HepG2 (cell line): ENCODE measurements around the gene FUBP3. TPM values are rescaled to one million over a fixed set of nuclear protein-coding genes. Genes with fewer than 3 reads are reported as not detected.

Experiments
- CBX2 ChIP-seq, 2 experiments: fragments of 200-600 bp in 1 of 2; sonication (generic); formaldehyde crosslinking in 1 of 2; IDR thresholded peaks; 2 replicates each; pipeline versions ENCODE4 v1.7.0 to v1.8.1; 2018 to 2022; ENCODE audit warnings: low read depth in 2 of 2, low read length in 1 of 2, mild to moderate bottlenecking in 1 of 2, missing genetic modification reagents in 1 of 2
- HMGXB3 ChIP-seq: sonication (generic); formaldehyde crosslinking; IDR thresholded peaks from 2 replicates; pipeline ENCODE4 v1.4.0; 2020; ENCODE audit warnings: missing genetic modification reagents, borderline replicate concordance
- IKZF4 ChIP-seq: sonication (generic); formaldehyde crosslinking; IDR thresholded peaks from 2 replicates; pipeline ENCODE4 v1.5.1; 2020; ENCODE audit warnings: borderline replicate concordance, mild to moderate bottlenecking, low read depth, missing genetic modification reagents; ENCODE audit errors: not compliant biosample characterization
- MYNN ChIP-seq: sonication (generic); formaldehyde crosslinking; IDR thresholded peaks from 2 replicates; pipeline ENCODE4 v1.4.0; 2020; ENCODE audit warnings: mild to moderate bottlenecking, low read depth, missing genetic modification reagents
- PHF8 ChIP-seq: sonication (generic); formaldehyde crosslinking; IDR thresholded peaks from 2 replicates; pipeline ENCODE4 v1.5.0; 2020; ENCODE audit warnings: missing genetic modification reagents
- POLR2A ChIP-seq, 2 experiments: IDR thresholded peaks; 2 replicates each; pipeline ENCODE4 v1.6.1; 2011; ENCODE audit warnings: low read depth in 2 of 2, low read length in 2 of 2, mild to moderate bottlenecking in 1 of 2, moderate library complexity in 1 of 2; ENCODE audit not compliant: insufficient read depth in 1 of 2
- RXRA ChIP-seq: sonication (generic); formaldehyde crosslinking; IDR thresholded peaks from 2 replicates; pipeline ENCODE4 v1.5.1; 2020; ENCODE audit warnings: missing genetic modification reagents
- TRIM24 ChIP-seq: sonication (generic); formaldehyde crosslinking; IDR thresholded peaks from 2 replicates; pipeline ENCODE4 v1.8.0; 2022; ENCODE audit warnings: mild to moderate bottlenecking, missing genetic modification reagents
- ZBTB8A ChIP-seq: sonication (generic); formaldehyde crosslinking; IDR thresholded peaks from 2 replicates; pipeline ENCODE4 v1.4.0; 2020; ENCODE audit warnings: mild to moderate bottlenecking, low read depth, missing genetic modification reagents, borderline replicate concordance
- ZNF878 ChIP-seq: sonication (generic); formaldehyde crosslinking; IDR thresholded peaks from 2 replicates; pipeline ENCODE4 v1.8.1; 2023; ENCODE audit warnings: mild to moderate bottlenecking, missing genetic modification reagents, moderate library complexity
- polyA plus RNA-seq, 8 experiments: library from polyadenylated mRNA; depleted of rRNA in 3 of 8; stranded (reverse) in 7 of 8; unstranded in 1 of 8; fragments of >200 nt; fragmentation: Illumina TruSeq in 4 of 8; extraction: Trizol in 4 of 8; gene quantifications; 2 replicates each; pipeline versions ENCODE4 v1.2.1 to v1.2.3, GENCODE V29; 2011 to 2016; ENCODE audit warnings: low read depth in 4 of 8, missing spikeins in 1 of 8, mixed read lengths in 1 of 8; ENCODE audit not compliant: insufficient read depth in 1 of 8
- total RNA-seq, 5 experiments: library from RNA; depleted of rRNA; stranded (reverse); fragments of >200 nt; fragmentation: Illumina TruSeq; extraction: Trizol; gene quantifications; 2 replicates each; pipeline ENCODE4 v1.2.3, GENCODE V29; 2016; ENCODE audit warnings: low read depth in 1 of 5
- TF ChIP-seq, protein P1 (sequence below): sonication (generic); formaldehyde crosslinking; conservative IDR thresholded peaks from 2 replicates; pipeline ENCODE4 v1.4.0; 2020; ENCODE audit warnings: missing genetic modification reagents
- TF ChIP-seq, protein P2 (sequence below): sonication (generic); formaldehyde crosslinking; IDR thresholded peaks from 2 replicates; pipeline ENCODE4 v1.4.0; 2020; ENCODE audit warnings: missing genetic modification reagents
- TF ChIP-seq, protein P3 (sequence below): sonication (generic); formaldehyde crosslinking; IDR thresholded peaks from 2 replicates; pipeline ENCODE4 v1.9.0; 2022; ENCODE audit warnings: low read depth, missing genetic modification reagents
- TF ChIP-seq, protein P4 (sequence below): sonication (generic); formaldehyde crosslinking; IDR thresholded peaks from 2 replicates; pipeline ENCODE4 v1.5.0; 2020; ENCODE audit warnings: missing genetic modification reagents

Gene FUBP3
- total and polyA plus RNA-seq, 2 of the 13 experiments (the other 11 are each of a cell fraction or from before 2014, with no cell fraction given), result 28.7 to 40.0 TPM

GRCh38 chr9:130680836-130681768 lies 101.7 kb downstream of the FUBP3 start (continued):
- no peak for TF ChIP-seq CBX2 (IDR thresholded peaks at IDR 0.05; ENCODE audit: low read depth, low read length)
- TF ChIP-seq CBX2 (CRISPR knock-in tag; IDR thresholded peaks at IDR 0.05; ENCODE audit: low read depth), result peak; percentile 78; the same call in 1 of the 2 replicates
- TF ChIP-seq PHF8 (CRISPR knock-in tag), result peak; percentile 78
- TF ChIP-seq, protein P1, sequence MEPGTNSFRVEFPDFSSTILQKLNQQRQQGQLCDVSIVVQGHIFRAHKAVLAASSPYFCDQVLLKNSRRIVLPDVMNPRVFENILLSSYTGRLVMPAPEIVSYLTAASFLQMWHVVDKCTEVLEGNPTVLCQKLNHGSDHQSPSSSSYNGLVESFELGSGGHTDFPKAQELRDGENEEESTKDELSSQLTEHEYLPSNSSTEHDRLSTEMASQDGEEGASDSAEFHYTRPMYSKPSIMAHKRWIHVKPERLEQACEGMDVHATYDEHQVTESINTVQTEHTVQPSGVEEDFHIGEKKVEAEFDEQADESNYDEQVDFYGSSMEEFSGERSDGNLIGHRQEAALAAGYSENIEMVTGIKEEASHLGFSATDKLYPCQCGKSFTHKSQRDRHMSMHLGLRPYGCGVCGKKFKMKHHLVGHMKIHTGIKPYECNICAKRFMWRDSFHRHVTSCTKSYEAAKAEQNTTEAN (CRISPR knock-in tag), result peak; percentile 80; the same call in 1 of the 2 replicates
- no peak for TF ChIP-seq ZNF878 (CRISPR knock-in tag)
- TF ChIP-seq ZBTB8A (CRISPR knock-in tag), result no peak
- TF ChIP-seq, protein P2, sequence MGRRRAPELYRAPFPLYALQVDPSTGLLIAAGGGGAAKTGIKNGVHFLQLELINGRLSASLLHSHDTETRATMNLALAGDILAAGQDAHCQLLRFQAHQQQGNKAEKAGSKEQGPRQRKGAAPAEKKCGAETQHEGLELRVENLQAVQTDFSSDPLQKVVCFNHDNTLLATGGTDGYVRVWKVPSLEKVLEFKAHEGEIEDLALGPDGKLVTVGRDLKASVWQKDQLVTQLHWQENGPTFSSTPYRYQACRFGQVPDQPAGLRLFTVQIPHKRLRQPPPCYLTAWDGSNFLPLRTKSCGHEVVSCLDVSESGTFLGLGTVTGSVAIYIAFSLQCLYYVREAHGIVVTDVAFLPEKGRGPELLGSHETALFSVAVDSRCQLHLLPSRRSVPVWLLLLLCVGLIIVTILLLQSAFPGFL (CRISPR knock-in tag), result no peak
- 0 out of 2 replicates have a peak, but pooled peaks have one; percentile 63 for TF ChIP-seq HMGXB3
- peak; percentile 91 for TF ChIP-seq IKZF4 (CRISPR knock-in tag)
- TF ChIP-seq MYNN (CRISPR knock-in tag), result 0 out of 2 replicates have a peak, but pooled peaks have one; percentile 63
- TF ChIP-seq, protein P3, sequence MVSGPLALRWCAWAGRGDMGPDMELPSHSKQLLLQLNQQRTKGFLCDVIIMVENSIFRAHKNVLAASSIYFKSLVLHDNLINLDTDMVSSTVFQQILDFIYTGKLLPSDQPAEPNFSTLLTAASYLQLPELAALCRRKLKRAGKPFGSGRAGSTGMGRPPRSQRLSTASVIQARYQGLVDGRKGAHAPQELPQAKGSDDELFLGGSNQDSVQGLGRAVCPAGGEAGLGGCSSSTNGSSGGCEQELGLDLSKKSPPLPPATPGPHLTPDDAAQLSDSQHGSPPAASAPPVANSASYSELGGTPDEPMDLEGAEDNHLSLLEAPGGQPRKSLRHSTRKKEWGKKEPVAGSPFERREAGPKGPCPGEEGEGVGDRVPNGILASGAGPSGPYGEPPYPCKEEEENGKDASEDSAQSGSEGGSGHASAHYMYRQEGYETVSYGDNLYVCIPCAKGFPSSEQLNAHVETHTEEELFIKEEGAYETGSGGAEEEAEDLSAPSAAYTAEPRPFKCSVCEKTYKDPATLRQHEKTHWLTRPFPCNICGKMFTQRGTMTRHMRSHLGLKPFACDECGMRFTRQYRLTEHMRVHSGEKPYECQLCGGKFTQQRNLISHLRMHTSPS (CRISPR knock-in tag), result no peak
- TF ChIP-seq RXRA (CRISPR knock-in tag), result peak; percentile 45; the same call in 1 of the 2 replicates
- TF ChIP-seq POLR2A (IDR thresholded peaks at IDR 0.05; ENCODE audit: insufficient read depth in 1 of 2, low read depth in 2 of 2, low read length in 2 of 2), result peak; percentile 50 to 78
- TF ChIP-seq, protein P4, sequence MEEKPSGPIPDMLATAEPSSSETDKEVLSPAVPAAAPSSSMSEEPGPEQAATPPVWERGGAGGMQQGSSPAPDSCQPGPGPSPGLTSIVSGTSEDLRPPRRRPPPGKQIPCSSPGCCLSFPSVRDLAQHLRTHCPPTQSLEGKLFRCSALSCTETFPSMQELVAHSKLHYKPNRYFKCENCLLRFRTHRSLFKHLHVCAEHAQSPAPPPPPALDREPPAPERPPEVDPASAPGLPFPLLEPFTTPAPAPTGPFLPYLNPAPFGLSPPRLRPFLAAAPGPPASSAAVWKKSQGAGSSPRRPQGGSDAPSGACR (CRISPR knock-in tag), result peak; percentile 86
- no peak for TF ChIP-seq TRIM24 (CRISPR knock-in tag)
